Stimulated activated CD8-positive, alpha-beta memory T cell treated with anti-CD3 and anti-CD28 coated beads, Interleukin-7, amount 100 ng/mL, for 1 hour (primary cell): Measurements from ENCODE around the gene NPAS2.

ENCODE experiments used
- DNase-seq, 2 donors: peaks; one replicate each; pipeline ENCODE4 v3.0.0-alpha.2; 2020; ENCODE audit warnings: low read depth in 2 of 2

NPAS2 gene

DNA sequence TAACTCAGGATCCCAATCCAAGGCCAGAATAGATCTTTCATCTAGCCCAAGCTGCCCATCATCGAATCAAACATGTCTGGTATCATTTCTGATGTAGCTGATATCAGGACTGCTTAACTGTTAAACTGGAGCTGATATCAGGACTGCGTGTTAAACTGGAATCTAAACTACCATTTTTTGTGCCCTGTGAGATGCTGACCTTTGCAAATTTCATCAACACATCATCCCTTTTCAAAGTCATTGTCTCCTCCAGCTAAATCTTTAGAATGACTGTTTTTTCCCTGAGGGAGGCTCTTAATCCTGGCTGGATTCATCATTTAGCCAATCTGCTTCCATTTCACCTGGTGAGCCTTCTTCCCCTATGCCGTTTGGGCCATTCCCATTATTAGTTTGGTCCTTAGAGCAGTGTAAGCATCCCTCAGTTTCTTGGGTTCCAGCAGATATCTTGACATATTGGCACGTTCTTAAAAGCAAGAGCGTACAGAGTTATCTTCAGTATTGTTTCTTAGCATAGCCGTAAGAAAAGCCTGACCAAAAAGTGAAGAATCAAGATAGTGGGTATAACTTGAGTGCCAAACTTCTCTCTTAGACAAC is 194.4 kb downstream of the NPAS2 start:
- no peak for DNase-seq

DNA sequence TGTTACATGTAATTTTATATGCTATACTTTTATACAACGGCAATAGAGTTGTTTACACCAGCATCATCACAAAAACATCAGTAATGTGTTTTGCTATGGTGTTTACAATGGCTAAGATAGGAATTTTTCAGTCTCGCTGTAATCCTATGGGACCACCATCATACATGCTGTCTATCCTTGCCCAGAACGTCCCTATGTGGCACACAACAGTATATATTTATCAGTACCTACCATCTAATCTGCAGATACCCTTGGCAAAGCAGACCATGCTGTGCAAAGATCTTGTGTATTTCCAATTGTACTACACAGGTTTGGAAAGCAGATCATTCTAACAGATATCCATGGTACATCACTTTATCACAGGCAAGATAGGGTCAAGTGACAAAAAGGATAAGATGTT is 197.4 kb downstream of the NPAS2 start:
- DNase-seq = no peak

- DNase-seq = no peak
These were observed 199.0 kb downstream of the NPAS2 start for GRCh38 chr2:101018934-101019333.

- no peak for DNase-seq
These were observed 202.3 kb downstream of the NPAS2 start for GRCh38 chr2:101022221-101022620.

- no peak for DNase-seq
These were observed 203.6 kb downstream of the NPAS2 start for GRCh38 chr2:101023327-101024107.

DNA sequence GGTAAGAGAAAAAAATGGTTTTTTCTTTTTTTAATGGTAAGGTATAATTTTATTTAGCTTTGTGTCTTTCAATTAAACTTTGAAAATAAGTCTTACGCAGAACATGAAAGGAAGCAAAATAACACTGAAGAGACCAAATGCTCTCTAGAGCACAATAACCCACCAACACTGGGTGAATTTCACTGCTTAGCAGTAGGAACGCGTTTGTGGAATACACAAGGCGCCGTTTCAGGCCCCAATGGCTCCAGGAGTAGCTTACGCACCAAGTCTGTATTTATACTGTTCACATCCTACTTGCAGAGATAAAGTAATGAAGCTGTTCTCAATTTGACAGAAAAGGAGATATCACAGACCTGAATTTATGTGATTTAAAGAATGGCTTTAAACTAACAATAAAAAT is 205.6 kb downstream of the NPAS2 start:
- no peak for DNase-seq

GRCh38 chr2:101026253-101026701 is 206.3 kb downstream of the NPAS2 start:
- no peak for DNase-seq

GRCh38 chr2:101026923-101027469 is 207.1 kb downstream of the NPAS2 start:
- no peak for DNase-seq

DNA sequence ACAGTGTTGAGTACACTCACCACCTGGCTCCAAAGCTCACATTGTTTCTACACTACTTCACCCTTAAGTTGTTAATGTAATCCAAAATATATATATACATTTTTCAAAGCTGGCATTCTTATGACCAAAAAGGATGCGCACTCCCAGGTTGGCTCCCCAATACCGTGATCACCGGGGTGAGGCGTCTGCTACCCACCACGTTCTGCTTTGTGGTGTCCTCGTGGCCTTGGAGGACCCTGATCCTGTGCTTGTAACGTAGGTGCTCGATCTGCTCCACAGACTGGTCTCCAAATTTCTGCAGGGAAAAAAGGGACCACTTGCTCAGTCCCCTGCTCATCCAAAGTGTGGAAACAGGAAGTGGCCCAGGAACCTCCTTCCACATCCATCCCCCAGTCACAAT is 207.9 kb downstream of the NPAS2 start:
- DNase-seq = no peak

DNA sequence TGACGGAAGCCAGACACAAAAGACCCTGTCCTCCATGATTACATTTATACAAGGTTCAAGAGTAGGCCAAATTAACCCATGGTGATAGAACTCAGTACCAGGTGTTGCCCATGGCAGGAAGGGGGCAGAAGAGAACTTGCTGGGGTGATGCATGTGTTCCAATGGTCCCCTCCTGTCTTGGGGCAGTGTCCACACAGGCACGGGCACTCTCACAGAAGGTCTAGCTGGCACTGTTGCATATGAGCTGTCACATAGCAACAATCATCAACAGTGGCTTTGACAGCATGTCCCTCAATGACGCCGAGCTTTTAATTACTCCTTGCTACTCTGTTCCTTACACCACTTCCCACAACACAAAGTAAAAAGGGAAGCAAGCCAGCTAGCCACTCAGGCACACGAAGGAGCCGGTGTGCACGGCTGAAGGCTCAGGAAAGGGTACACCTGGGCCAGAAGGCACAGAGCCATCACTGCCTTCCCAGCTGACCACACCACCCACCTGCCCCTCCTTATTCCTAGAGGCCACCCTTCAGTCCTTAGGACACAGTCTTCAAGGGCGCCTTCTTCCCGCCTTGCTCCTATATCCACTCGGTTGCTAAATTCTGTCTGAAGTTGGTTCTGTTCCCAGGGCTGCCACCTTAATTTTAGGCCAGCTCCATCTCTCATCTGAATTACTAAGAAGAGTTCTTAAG is 211.1 kb downstream of the NPAS2 start:
- no peak for DNase-seq

- no peak for DNase-seq
These were observed 212.3 kb downstream of the NPAS2 start for GRCh38 chr2:101032084-101032776.

DNA sequence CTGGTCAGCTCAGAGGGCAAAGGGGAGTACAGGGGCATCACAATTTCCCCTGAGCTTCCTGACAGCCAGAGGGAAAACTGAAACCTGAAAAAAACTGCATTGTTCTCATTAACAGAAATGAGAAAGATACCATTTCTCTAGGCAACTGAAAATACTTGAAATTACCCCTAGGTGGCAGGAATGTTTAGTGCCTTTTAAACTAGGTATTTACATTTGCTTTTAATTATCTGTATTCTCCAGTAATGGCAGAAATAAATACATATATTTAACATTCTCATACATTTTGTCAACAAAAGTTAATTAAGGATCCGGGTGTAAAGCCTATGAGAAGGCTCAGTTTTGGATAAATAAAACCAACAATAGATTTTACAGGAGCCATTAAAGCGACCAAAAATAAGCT is 216.6 kb downstream of the NPAS2 start:
- no peak for DNase-seq

- no peak for DNase-seq
These were observed 217.3 kb downstream of the NPAS2 start for GRCh38 chr2:101037161-101037755.

- no peak for DNase-seq
These were observed 218.7 kb downstream of the NPAS2 start for GRCh38 chr2:101038455-101039255.

DNA sequence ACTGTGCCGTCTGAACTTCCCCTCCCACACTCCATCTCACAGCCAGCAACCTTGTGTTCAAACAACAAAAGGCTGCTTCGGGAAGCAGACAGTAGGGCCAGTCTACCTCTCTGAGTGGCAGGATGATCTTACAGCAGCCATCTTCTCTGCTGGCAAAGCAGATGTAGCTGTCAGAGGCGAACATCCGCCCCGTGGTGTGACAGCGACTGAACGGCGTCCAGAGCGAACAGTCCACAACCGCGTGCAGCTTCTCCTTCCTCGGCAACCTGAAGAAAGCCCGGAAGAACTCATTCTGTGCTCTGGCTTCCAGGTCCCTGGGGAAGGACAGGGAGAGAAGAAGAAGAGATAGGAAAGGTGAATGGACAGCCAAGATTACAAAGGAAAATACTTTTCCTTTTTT is 220.1 kb downstream of the NPAS2 start:
- DNase-seq = no peak

DNA sequence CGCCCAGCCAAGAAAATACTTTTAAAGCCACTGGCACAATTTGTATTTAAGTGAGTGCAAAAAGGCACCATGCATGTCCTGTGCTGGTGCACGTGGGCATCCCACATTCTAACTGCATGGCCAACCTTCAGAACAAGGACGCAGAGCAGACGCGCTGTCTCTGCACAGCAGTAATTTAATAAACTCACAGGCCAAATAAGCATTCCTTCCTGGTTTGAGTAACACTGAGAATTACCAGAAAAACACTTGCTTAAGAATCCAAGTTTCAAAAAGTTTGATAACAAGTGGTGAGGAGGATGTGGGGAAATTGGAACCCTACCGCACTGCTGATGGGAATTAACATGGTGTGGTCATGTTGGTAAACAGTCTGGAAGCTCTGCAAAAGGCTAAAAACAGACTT is 220.8 kb downstream of the NPAS2 start:
- DNase-seq = no peak

- no peak for DNase-seq
These were observed 221.5 kb downstream of the NPAS2 start for GRCh38 chr2:101041413-101041812.

GRCh38 chr2:101045330-101045729 is 225.4 kb downstream of the NPAS2 start:
- no peak for DNase-seq
